OCI-LY7 (cell line): Measurements from ENCODE around the gene GAN. TPM values are rescaled to one million over a fixed set of nuclear protein-coding genes. Genes with fewer than 3 reads are reported as not detected.

ENCODE experiments used
- BruUV-seq: library from RNA; stranded (reverse); fragments of 400-500 nt; replicated peaks from 2 replicates; lab custom pipeline; 2021; lab: Mats Ljungman, UMichigan
- CTCF ChIA-PET: fragments of 300-600 bp; sonication (Branson Sonifier 250); formaldehyde crosslinking; loops from one replicate; lab custom pipeline; 2022; ENCODE audit warnings: antibody characterized with exemption; ENCODE audit not compliant: unreplicated experiment; lab: Charles Lee
- POLR2A ChIA-PET: fragments of 300-600 bp; sonication (Branson Sonifier 250); formaldehyde crosslinking; loops from one replicate; lab custom pipeline; 2022; ENCODE audit warnings: antibody characterized with exemption; lab: Charles Lee
- DNase-seq: peaks from one replicate; pipeline ENCODE4 v3.0.0-alpha.2; 2015; ENCODE audit warnings: low spot score
- H2AFZ ChIP-seq: fragments of 200-600 bp; sonication (generic), shearing (Covaris generic); 2 replicates; pipeline ENCODE4 v1.6.1; 2014; ENCODE audit warnings: mild to moderate bottlenecking, antibody characterized with exemption, low read length, moderate library complexity
- H3K27ac ChIP-seq: fragments of 200-600 bp; sonication (generic); 2 replicates; pipeline ENCODE4 v1.5.1; 2014; ENCODE audit warnings: mixed run types, low read depth, mild to moderate bottlenecking, moderate library complexity, low read length, inconsistent platforms; ENCODE audit not compliant: poor library complexity, severe bottlenecking
- H3K36me3 ChIP-seq: fragments of 200-600 bp; sonication (generic); 2 replicates; pipeline ENCODE4 v1.6.1; 2014; ENCODE audit warnings: mild to moderate bottlenecking, antibody characterized with exemption, low read length, moderate library complexity, mixed read lengths; ENCODE audit not compliant: insufficient read depth
- H3K4me1 ChIP-seq: fragments of 200-600 bp; sonication (generic); 2 replicates; pipeline ENCODE4 v1.5.1; 2014; ENCODE audit warnings: mild to moderate bottlenecking, low read length; ENCODE audit not compliant: insufficient read depth, poor library complexity, severe bottlenecking
- H3K4me2 ChIP-seq: fragments of 200-600 bp; sonication (generic); 2 replicates; pipeline ENCODE4 v1.6.1; 2014; ENCODE audit warnings: mild to moderate bottlenecking, low read length
- H3K4me3 ChIP-seq: fragments of 200-600 bp; sonication (generic); 2 replicates; pipeline ENCODE4 v1.5.1; 2014; ENCODE audit warnings: mild to moderate bottlenecking, low read depth, low read length; ENCODE audit not compliant: poor library complexity, severe bottlenecking
- H3K79me2 ChIP-seq: fragments of 200-600 bp; sonication (generic); 2 replicates; pipeline ENCODE4 v1.6.1; 2016; ENCODE audit warnings: low read depth, mild to moderate bottlenecking, low read length, moderate library complexity, mixed read lengths; ENCODE audit not compliant: insufficient read depth
- H3K9me2 ChIP-seq: fragments of 200-600 bp; sonication (generic); 2 replicates; pipeline ENCODE4 v1.6.1; 2016; ENCODE audit warnings: mild to moderate bottlenecking, low read length, mixed read lengths; ENCODE audit not compliant: insufficient read depth
- H3K9me3 ChIP-seq: fragments of 200-600 bp; sonication (generic); 2 replicates; pipeline ENCODE4 v1.6.1; 2014; ENCODE audit warnings: mild to moderate bottlenecking, mixed run types, low read length, mixed read lengths
- H4K20me1 ChIP-seq: fragments of 200-600 bp; sonication (generic); 2 replicates; pipeline ENCODE4 v1.6.1; 2014; ENCODE audit warnings: mild to moderate bottlenecking, antibody characterized with exemption, low read length, moderate library complexity, mixed read lengths; ENCODE audit not compliant: insufficient read depth
- CTCF ChIP-seq: fragments of 200-600 bp; sonication (generic); conservative IDR thresholded peaks from 2 replicates; pipeline ENCODE4 v1.5.1; 2014; ENCODE audit warnings: mild to moderate bottlenecking, antibody characterized with exemption, low read length, moderate library complexity, mixed read lengths
- EZH2phosphoT487 ChIP-seq: fragments of 200-600 bp; sonication (generic); IDR thresholded peaks from 2 replicates; pipeline ENCODE4 v1.6.1; 2018; ENCODE audit warnings: low read depth, borderline replicate concordance, mild to moderate bottlenecking, mixed run types, antibody characterized with exemption, low read length, moderate library complexity, mixed read lengths
- intact Hi-C: fragments of 100-400 bp; cut with micrococcal nuclease; formaldehyde crosslinking; loops from one replicate; pipeline ENCODE4 v1.10.0; 2022; ENCODE audit not compliant: unreplicated experiment
- total RNA-seq, 2 experiments: library from RNA; depleted of rRNA in 1 of 2; stranded (reverse); fragments of >200 nt in 1 of 2; shearing (Covaris generic) in 1 of 2; gene quantifications; 2 replicates each; pipeline ENCODE4 v1.2.3, GENCODE V29; 2014 to 2022

Gene GAN
- total RNA-seq, 2 experiments from 2014 or later, result 5.1 to 14.2 TPM

DNA sequence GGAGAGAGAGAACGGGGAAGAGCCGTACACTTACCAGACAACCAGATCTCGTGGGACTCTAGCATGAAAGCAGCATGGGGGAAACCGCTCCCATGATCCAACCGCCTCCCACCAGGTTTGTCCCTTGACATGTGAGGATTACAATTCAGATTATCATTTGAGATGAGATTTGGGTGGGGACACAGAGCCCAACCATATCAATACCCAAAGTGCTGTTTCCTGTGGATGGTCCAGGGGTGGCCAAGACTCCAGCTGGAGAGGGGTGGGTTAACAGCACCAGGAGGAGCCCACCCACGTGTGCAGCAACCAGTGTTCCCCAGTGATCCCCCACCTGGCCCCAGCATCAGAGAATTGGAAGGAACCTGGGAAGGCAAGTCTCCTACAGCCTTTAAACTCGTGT is 79.7 kb downstream of the GAN start:
- intact Hi-C loops, result no loop called here
- DNase-seq, result no peak
- no TSS peak for BruUV-seq
- H3K36me3 ChIP-seq, result no peaks in the 10 kb centered on the region
- TF ChIP-seq CTCF (no peak), EZH2phosphoT487 (no peak)
- no peaks in the 10 kb centered on the region for H3K4me1 ChIP-seq
- H3K4me2 ChIP-seq, result no peak overlapping the region
- no peaks in the 10 kb centered on the region for H3K9me3 ChIP-seq
- no peak overlapping the region for H3K27ac ChIP-seq
- no peak overlapping the region for H2AFZ ChIP-seq
- no peaks in the 10 kb centered on the region for H3K79me2 ChIP-seq
- H3K9me2 ChIP-seq, result no peaks in the 10 kb centered on the region
- ChIA-PET POLR2A (no interaction called here), CTCF (no interaction called here)
- H3K4me3 ChIP-seq, result no peak overlapping the region
- H4K20me1 ChIP-seq, result no peaks in the 10 kb centered on the region

GRCh38 chr16:81394966-81395655 is 80.3 kb downstream of the GAN start:
- Histone ChIP-seq H3K9me3 (no peaks in the 10 kb centered on the region), H3K4me3 (no peak overlapping the region), H4K20me1 (no peaks in the 10 kb centered on the region), H3K36me3 (no peaks in the 10 kb centered on the region), H3K4me1 (no peaks in the 10 kb centered on the region), H3K9me2 (no peaks in the 10 kb centered on the region), H3K4me2 (no peak overlapping the region), H3K27ac (no peak overlapping the region), H3K79me2 (no peaks in the 10 kb centered on the region), H2AFZ (no peak overlapping the region)
- DNase-seq, result no peak
- no TSS peak for BruUV-seq
- POLR2A ChIA-PET, result no interaction called here
- intact Hi-C loops, result no loop called here
- CTCF ChIA-PET, result interaction anchor here (0.6 kb wide), 1 partner anchor 777 kb away, joined by 3 read pairs; no protein-coding TSS in a partner anchor
- no peak for TF ChIP-seq EZH2phosphoT487
- TF ChIP-seq CTCF, result no peak
